Kidney glomerular epithelial cell (primary cell): ENCODE results near the gene AASS.

Source experiments
- DNase-seq: peaks from one replicate; lab custom pipeline; 2025; lab: John Stamatoyannopoulos, UW

Gene AASS

DNA sequence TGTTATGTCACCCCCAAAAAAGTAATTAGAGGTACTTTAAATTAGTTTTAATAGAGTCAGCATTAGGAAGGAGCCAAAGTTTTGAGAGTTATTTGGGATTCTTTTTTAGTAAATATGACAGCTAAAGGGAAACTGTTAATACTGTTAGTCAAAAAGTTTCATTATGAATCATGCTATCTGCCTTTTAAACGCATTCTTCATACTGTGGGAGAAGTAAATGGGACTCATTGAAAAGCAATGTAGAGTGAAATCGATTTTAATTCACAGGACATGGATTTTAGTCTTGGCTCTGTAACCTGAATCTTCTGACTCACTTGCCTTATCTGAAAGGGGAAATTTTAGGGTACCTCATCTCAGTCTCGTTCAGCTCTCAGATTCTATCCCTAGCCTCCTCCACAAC, 105.1 kb downstream of the AASS start:
- DNase-seq, result no peak

DNA sequence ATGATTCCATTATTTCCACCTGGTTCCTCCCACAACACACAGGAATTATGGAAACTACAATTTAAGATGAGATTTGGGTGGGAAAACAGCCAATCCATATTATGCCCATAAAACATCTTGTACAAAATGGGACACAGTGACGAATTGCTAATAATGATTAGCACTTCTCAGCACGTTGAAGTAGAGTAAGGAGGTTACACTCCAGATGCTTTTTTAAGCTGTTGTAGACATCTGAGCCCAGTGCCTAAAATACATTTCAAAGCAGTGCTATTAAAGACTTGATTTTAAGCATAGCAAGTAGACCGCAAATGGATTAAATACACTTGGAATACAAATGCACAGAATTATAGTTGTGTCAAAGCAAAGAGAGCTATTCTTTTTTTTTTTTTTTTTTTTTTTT, 105.9 kb downstream of the AASS start:
- DNase-seq, result no peak

DNA sequence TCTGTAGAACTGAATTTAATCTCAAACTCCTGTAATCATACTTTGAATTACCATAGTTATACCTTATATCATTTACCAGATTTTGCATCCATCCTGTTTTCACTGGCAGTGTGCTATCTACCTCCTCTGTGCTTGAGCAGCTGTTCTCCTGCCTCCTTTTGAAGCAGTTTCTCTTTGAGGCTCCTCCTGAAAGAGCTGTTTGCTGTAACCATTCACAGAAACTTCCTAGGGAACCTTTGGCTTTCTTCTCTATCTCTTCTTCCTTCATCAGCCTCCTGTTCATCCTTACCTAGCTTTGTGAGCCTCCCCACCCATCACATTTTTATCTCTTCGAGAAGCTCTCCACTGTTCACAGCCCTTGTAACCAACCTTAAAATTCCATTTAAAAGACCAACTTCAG, 108.2 kb downstream of the AASS start:
- no peak for DNase-seq

DNA sequence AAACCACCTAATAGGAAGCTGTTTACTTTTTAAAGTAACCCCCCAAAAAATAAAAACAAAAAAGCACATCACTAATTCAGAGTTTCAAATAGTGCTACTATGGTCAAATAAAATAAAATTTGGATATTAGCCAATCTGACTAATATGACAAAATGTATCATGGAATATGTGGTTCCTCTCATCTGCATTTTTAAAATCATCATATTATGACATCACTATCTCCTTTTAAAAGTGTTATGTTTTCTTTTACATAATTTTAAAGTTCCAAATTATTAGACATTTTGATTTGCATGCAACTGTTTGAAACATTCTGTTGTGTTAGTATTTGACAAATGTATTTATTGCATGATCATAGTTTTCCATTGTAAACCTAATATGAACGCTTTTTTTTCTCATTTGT, 110.4 kb downstream of the AASS start:
- no peak for DNase-seq

DNA sequence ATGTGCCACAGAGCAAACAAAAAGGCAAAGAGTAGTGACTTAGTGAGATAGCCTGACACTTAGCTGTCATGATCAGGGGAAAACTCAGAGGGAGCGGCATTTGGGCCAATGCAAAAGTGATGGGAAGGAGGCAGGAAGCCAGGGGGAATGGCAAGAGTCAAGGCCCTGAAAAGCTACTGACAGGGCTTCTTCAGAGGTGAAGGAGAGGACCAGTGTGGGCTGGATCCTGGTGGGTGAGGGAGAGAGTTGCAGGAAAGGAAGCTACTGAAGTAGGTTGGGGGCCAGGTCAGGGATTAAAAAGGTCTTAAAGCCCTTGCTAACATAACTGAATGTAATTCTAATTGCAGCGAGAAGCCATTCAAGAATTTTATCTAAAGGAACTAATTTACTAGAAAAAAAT, 117.0 kb downstream of the AASS start:
- no peak for DNase-seq
